Measurements from ENCODE around the gene CAPN6.

DNA sequence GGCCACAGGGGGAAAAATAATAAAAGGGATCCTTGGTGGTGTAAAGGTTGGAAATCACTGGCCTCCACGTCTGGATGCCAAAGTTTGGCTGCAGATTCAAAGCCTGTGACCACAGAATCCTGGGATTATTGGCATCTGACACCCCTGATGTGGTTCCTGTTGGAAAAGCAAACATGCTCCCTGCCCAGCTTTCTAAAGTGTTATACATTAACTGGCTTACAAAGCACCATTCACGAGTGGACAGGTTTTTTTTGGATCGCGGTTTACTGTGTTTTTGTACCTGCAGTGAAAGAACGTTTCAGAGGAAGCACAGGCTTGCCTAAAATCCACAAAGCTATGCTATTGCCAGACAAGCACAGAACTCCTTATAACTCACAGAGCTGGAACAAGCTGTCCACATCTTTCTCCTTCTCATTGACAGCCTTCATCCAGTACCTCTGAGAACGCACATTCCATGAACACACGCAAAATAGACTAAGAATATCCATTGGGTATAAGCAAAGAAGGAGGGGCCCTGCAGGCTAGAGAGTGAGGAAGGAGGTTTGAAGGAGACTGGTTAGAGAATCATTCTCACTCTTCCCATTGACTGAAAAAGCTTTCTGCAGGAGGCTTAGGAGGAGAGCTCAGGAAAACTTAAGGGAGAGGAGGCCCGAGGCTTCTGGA, 14.5 kb upstream of the CAPN6 start:
- TF ChIP-seq, protein P1, sequence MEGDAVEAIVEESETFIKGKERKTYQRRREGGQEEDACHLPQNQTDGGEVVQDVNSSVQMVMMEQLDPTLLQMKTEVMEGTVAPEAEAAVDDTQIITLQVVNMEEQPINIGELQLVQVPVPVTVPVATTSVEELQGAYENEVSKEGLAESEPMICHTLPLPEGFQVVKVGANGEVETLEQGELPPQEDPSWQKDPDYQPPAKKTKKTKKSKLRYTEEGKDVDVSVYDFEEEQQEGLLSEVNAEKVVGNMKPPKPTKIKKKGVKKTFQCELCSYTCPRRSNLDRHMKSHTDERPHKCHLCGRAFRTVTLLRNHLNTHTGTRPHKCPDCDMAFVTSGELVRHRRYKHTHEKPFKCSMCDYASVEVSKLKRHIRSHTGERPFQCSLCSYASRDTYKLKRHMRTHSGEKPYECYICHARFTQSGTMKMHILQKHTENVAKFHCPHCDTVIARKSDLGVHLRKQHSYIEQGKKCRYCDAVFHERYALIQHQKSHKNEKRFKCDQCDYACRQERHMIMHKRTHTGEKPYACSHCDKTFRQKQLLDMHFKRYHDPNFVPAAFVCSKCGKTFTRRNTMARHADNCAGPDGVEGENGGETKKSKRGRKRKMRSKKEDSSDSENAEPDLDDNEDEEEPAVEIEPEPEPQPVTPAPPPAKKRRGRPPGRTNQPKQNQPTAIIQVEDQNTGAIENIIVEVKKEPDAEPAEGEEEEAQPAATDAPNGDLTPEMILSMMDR (IDR thresholded peaks at IDR 0.05) = no peak
- TF ChIP-seq EZH2 (IDR thresholded peaks at IDR 0.05) = no peak
- TF ChIP-seq EZH2phosphoT487 (IDR thresholded peaks at IDR 0.05) = no peak

Data from neural progenitor cell (in vitro differentiated cells).